Esophagus squamous epithelium (tissue), 5 donors: Measurements from ENCODE around the gene C3orf70. TPM values are rescaled to one million over a fixed set of nuclear protein-coding genes. Genes with fewer than 3 reads are reported as not detected.

Source experiments
- DNase-seq: peaks from one replicate; lab custom pipeline; 2025; lab: John Stamatoyannopoulos, UW
- H3K27ac ChIP-seq, 4 donors: fragments of 200-600 bp; sonication (generic); one replicate each; pipeline ENCODE4 v1.5.1; 2016 to 2019; ENCODE audit warnings: mild to moderate bottlenecking in 1 of 4
- H3K27me3 ChIP-seq, 4 donors: fragments of 200-600 bp; sonication (generic); 1 replicate in 3 of 4; 2 replicates in 1 of 4; pipeline versions ENCODE4 v1.5.1 to v1.6.0; 2017 to 2021; ENCODE audit warnings: antibody characterized with exemption in 1 of 4
- H3K36me3 ChIP-seq, 3 donors: fragments of 200-600 bp; sonication (generic); one replicate each; pipeline ENCODE4 v1.5.1; 2016 to 2019
- H3K4me1 ChIP-seq, 3 donors: fragments of 200-600 bp; sonication (generic); one replicate each; pipeline ENCODE4 v1.5.1; 2017 to 2019
- H3K4me3 ChIP-seq, 4 donors: fragments of 200-600 bp; sonication (generic); 1 replicate in 3 of 4; 2 replicates in 1 of 4; pipeline ENCODE4 v1.5.1; 2016 to 2019; ENCODE audit warnings: mild to moderate bottlenecking in 2 of 4, moderate library complexity in 1 of 4
- H3K9me3 ChIP-seq, 3 donors: fragments of 200-600 bp; sonication (generic); one replicate each; pipeline ENCODE4 v1.5.1; 2016 to 2019
- POLR2A ChIP-seq, 4 donors: fragments of 450-650 bp; IDR thresholded peaks; one replicate each; pipeline ENCODE4 v1.6.1; 2017; ENCODE audit warnings: antibody characterized with exemption in 4 of 4, mild to moderate bottlenecking in 4 of 4, moderate library complexity in 3 of 4
- WGBS, 2 donors: methylation state at CpG; one replicate each; pipeline ENCODE4 v1.1.5; 2018; 5-methylcytosine and 5-hydroxymethylcytosine counted together
- intact Hi-C: fragments of 100-400 bp; cut with DNase I; formaldehyde crosslinking; loops from one replicate; pipeline ENCODE4 v1.15.0; 2022
- total RNA-seq, 4 donors: library from RNA; depleted of rRNA; stranded (reverse); fragments of >200 nt; gene quantifications; one replicate each; pipeline ENCODE4 v1.1.0, GENCODE V29; 2016
- TF ChIP-seq, protein P1 (sequence below), 6 experiments: fragments of 450-650 bp in 4 of 6; fragments of 200-600 bp in 2 of 6; sonication (generic) in 2 of 6; IDR thresholded peaks; one replicate each; pipeline ENCODE4 v1.5.1; 2016 to 2019; ENCODE audit warnings: antibody characterized with exemption in 6 of 6, mild to moderate bottlenecking in 4 of 6, moderate library complexity in 4 of 6
- donor health status: DM: yes; HTN: yes; CAD: no.

C3orf70 gene
- total RNA-seq, 4 donors from 2014 or later: 0.57 to 8.6 (median 1.3) TPM

DNA sequence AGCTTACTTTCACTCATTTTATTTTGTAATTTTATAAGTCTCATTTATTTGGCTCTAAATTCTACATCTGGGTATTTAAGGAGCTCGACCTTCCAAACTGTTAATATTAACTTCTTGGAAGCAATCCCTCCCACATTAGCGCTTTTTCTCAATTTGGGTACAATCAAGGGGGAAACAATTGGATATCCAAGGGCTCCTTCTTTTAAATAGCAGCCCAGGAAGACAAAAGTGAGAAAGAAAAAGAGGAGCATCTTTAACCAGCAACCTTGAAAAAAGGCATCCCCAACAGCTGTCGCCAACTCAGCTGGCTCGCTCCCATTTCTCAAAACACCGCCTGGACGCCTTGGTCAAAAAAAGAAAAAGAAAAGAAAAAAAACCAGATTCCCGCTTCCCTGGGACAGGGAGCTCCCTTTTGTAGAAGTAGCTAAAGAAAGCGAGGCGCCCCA, 873 bp downstream of the C3orf70 start:
- Histone ChIP-seq H3K36me3 (no peaks in the 10 kb centered on the region), H3K4me1 (peaks cover 0 to 30% (median 13%) of the 10 kb centered on the region in 3 donors), H3K27me3 (peaks cover 0 to 76% (median 3%) of the 10 kb centered on the region in 4 donors), H3K9me3 (no peaks in the 10 kb centered on the region), H3K4me3 (peak overlapping the region; percentile 44 to 75 (median 69)), H3K27ac (peak overlapping the region; percentile 64 to 89 (median 84))
- intact Hi-C loops: no loop called here
- TF ChIP-seq, protein P1, sequence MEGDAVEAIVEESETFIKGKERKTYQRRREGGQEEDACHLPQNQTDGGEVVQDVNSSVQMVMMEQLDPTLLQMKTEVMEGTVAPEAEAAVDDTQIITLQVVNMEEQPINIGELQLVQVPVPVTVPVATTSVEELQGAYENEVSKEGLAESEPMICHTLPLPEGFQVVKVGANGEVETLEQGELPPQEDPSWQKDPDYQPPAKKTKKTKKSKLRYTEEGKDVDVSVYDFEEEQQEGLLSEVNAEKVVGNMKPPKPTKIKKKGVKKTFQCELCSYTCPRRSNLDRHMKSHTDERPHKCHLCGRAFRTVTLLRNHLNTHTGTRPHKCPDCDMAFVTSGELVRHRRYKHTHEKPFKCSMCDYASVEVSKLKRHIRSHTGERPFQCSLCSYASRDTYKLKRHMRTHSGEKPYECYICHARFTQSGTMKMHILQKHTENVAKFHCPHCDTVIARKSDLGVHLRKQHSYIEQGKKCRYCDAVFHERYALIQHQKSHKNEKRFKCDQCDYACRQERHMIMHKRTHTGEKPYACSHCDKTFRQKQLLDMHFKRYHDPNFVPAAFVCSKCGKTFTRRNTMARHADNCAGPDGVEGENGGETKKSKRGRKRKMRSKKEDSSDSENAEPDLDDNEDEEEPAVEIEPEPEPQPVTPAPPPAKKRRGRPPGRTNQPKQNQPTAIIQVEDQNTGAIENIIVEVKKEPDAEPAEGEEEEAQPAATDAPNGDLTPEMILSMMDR (IDR thresholded peaks at IDR 0.05): no peak
- TF ChIP-seq POLR2A (IDR thresholded peaks at IDR 0.05): no peak
- no peak for DNase-seq
- 7 to 8% methylated on average over 8 to 9 of the region's 9 CpGs for WGBS, 2 donors

- Histone ChIP-seq H3K27me3 (peaks cover 0 to 76% (median 3%) of the 10 kb centered on the region in 4 donors), H3K9me3 (no peaks in the 10 kb centered on the region), H3K36me3 (no peaks in the 10 kb centered on the region), H3K4me1 (peaks cover 0 to 30% (median 13%) of the 10 kb centered on the region in 3 donors), H3K27ac (peak overlapping the region in 3 of 4 donors; percentile 81 to 89 (median 88)), H3K4me3 (peak overlapping the region; percentile 44 to 75 (median 69))
- WGBS, 2 donors: 55 to 58% methylated on average over 8 of the region's 8 CpGs
- intact Hi-C loops: no loop called here
- no peak for DNase-seq
- no peak for TF ChIP-seq POLR2A (IDR thresholded peaks at IDR 0.05)
- TF ChIP-seq, protein P1 (IDR thresholded peaks at IDR 0.05): no peak
Observed at GRCh38 chr3:185151101-185151963, 1.5 kb downstream of the C3orf70 start.

GRCh38 chr3:185150561-185150960, 2.3 kb downstream of the C3orf70 start:
- intact Hi-C loops: no loop called here
- Histone ChIP-seq H3K9me3 (no peaks in the 10 kb centered on the region), H3K4me3 (peak overlapping the region in 3 of 4 donors; percentile 66 to 75 (median 72)), H3K27ac (peak overlapping the region in 3 of 4 donors; percentile 81 to 89 (median 88)), H3K36me3 (no peaks in the 10 kb centered on the region), H3K27me3 (peaks cover 0 to 70% (median 3%) of the 10 kb centered on the region in 4 donors), H3K4me1 (peaks cover 0 to 30% (median 13%) of the 10 kb centered on the region in 3 donors)
- DNase-seq: no peak
- TF ChIP-seq, protein P1 (IDR thresholded peaks at IDR 0.05): no peak
- no peak for TF ChIP-seq POLR2A (IDR thresholded peaks at IDR 0.05)
- WGBS, 2 donors: 80 to 86% methylated on average over 1 of the region's 1 CpG

- TF ChIP-seq POLR2A (IDR thresholded peaks at IDR 0.05): no peak
- TF ChIP-seq, protein P1 (IDR thresholded peaks at IDR 0.05): no peak
- DNase-seq: no peak
- H3K27ac ChIP-seq: peak overlapping the region in 1 of 4 donors; percentile 88
Observed at GRCh38 chr3:185149591-185149990, 3.3 kb downstream of the C3orf70 start.

DNA sequence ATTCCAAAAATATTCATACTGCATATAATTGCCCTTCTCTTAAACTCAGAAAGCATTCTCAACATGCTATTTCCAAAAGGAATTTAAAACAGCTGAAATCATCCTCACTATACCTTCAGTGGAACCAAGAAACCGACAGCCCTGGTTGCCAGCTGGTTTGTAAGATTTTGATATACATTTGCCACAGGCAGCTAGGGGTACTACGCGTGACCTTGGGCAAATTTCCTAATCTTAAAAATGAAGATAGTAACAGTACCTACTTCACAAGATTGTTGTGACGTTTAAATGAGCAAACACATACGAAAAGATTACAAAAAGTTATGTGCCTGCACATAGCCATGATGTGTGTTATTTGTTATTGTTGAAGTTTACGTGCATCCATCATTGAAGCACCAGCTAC, 7.3 kb downstream of the C3orf70 start:
- intact Hi-C loops: no loop called here
- peaks cover 0 to 7% (median 0%) of the 10 kb centered on the region in 3 donors for H3K4me1 ChIP-seq
- H3K9me3 ChIP-seq: no peaks in the 10 kb centered on the region
- no peaks in the 10 kb centered on the region for H3K36me3 ChIP-seq
- TF ChIP-seq, protein P1 (IDR thresholded peaks at IDR 0.05): no peak
- TF ChIP-seq POLR2A (IDR thresholded peaks at IDR 0.05): no peak
- no peak overlapping the region for H3K27ac ChIP-seq
- H3K4me3 ChIP-seq: no peak overlapping the region
- WGBS, 2 donors: 87 to 89% methylated on average over 6 of the region's 6 CpGs
- peaks cover 0 to 31% (median 0%) of the 10 kb centered on the region in 4 donors for H3K27me3 ChIP-seq
- DNase-seq: no peak

More at GRCh38 chr3:185149591-185149990, 3.3 kb downstream of the C3orf70 start:
- H3K4me3 ChIP-seq: no peak overlapping the region
- no peaks in the 10 kb centered on the region for H3K36me3 ChIP-seq
- 62 to 68% methylated on average over 3 of the region's 3 CpGs for WGBS, 2 donors
- intact Hi-C loops: no loop called here
- no peaks in the 10 kb centered on the region for H3K9me3 ChIP-seq
- H3K4me1 ChIP-seq: peaks cover 0 to 30% (median 13%) of the 10 kb centered on the region in 3 donors
- peaks cover 0 to 70% (median 3%) of the 10 kb centered on the region in 4 donors for H3K27me3 ChIP-seq
